Colonic mucosa (tissue), 4 donors: ENCODE measurements around the gene PRRC1. TPM values are rescaled to one million over a fixed set of nuclear protein-coding genes. Genes with fewer than 3 reads are reported as not detected.
"Not testable (repeated sequence)": the region's sequence is repeated elsewhere in the genome, so short reads cannot be mapped to it uniquely, and the experiment has no call there.

Experiments
- DNase-seq: peaks from one replicate; pipeline ENCODE4 v3.0.0-alpha.2; 2020
- H3K27ac ChIP-seq: fragments of 200-600 bp; one replicate; pipeline ENCODE4 v1.8.0; 2021
- H3K27me3 ChIP-seq: fragments of 200-600 bp; one replicate; pipeline ENCODE4 v1.8.0; 2021
- H3K36me3 ChIP-seq: fragments of 200-600 bp; one replicate; pipeline ENCODE4 v1.8.0; 2021
- H3K4me1 ChIP-seq: fragments of 200-600 bp; one replicate; pipeline ENCODE4 v1.8.0; 2021; ENCODE audit warnings: mild to moderate bottlenecking
- H3K4me3 ChIP-seq: fragments of 200-600 bp; one replicate; pipeline ENCODE4 v1.8.0; 2021
- H3K9ac ChIP-seq, 2 donors: one replicate each; pipeline ENCODE4 v1.7.0; 2013; ENCODE audit warnings: control low read depth in 2 of 2, low read depth in 2 of 2, low read length in 2 of 2
- H3K9me3 ChIP-seq: fragments of 200-600 bp; one replicate; pipeline ENCODE4 v1.8.0; 2021
- intact Hi-C: fragments of 100-400 bp; cut with DNase I; formaldehyde crosslinking; loops from one replicate; pipeline ENCODE4 v1.14.1; 2022
- total RNA-seq, 2 donors: library from RNA; stranded (reverse); fragmentation: NEBNext Ultra II Directional in 1 of 2; extraction: Animal tissue kit (Norgen Biotek cat#: 25700) in 1 of 2; gene quantifications; one replicate each; pipeline ENCODE4 v1.2.1, GENCODE V29; 2021
- TF ChIP-seq, protein P1 (sequence below): fragments of 200-600 bp; IDR thresholded peaks from one replicate; pipeline ENCODE4 v1.8.0; 2022; ENCODE audit warnings: antibody characterized with exemption, mild to moderate bottlenecking
- donor health status: healthy.
- donor health status: DM: no; HTN: no; CAD: no.
- donor health status: DM: no; HTN: no; CAD: no.

PRRC1 gene
- total RNA-seq, 2 donors from 2014 or later = 73.0 to 79.9 TPM

DNA sequence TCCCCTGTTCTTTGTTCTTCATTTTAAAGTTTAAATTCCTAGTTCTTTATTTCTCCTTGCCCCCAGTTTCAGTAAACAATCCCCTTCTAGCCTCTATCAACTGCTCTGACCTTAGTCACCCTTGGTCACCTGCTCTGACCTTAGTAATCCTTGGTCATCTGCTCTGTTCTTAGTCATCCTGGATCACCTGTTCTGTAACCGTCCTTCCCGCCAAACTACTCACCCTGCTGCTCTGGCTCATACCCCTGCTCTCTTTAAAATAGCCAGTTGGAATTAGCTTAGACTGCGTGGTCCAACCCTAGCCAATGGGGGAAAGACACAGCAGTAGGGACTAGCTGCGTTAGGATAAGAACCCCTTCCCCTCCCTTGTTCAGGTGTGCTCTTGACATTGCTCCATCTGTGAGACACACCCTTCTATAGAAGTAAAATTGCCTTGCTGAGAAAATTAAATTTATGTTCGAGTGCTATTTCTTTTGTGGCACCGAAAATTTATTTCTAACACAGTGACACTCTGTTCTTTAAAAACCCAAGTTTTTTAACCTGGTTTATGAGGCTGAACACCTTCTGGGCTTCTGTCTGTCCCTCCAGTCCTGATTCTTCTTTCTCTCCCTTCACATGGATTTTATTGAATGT, 3.8 kb downstream of the PRRC1 start:
- TF ChIP-seq, protein P1, sequence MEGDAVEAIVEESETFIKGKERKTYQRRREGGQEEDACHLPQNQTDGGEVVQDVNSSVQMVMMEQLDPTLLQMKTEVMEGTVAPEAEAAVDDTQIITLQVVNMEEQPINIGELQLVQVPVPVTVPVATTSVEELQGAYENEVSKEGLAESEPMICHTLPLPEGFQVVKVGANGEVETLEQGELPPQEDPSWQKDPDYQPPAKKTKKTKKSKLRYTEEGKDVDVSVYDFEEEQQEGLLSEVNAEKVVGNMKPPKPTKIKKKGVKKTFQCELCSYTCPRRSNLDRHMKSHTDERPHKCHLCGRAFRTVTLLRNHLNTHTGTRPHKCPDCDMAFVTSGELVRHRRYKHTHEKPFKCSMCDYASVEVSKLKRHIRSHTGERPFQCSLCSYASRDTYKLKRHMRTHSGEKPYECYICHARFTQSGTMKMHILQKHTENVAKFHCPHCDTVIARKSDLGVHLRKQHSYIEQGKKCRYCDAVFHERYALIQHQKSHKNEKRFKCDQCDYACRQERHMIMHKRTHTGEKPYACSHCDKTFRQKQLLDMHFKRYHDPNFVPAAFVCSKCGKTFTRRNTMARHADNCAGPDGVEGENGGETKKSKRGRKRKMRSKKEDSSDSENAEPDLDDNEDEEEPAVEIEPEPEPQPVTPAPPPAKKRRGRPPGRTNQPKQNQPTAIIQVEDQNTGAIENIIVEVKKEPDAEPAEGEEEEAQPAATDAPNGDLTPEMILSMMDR = no peak
- Histone ChIP-seq H3K4me1 (no peaks in the 10 kb centered on the region), H3K9ac (no peak overlapping the region), H3K4me3 (no peak overlapping the region), H3K36me3 (no peaks in the 10 kb centered on the region), H3K9me3 (no peaks in the 10 kb centered on the region), H3K27ac (no peak overlapping the region), H3K27me3 (no peaks in the 10 kb centered on the region)
- intact Hi-C loops = no loop called here
- no peak for DNase-seq

DNA sequence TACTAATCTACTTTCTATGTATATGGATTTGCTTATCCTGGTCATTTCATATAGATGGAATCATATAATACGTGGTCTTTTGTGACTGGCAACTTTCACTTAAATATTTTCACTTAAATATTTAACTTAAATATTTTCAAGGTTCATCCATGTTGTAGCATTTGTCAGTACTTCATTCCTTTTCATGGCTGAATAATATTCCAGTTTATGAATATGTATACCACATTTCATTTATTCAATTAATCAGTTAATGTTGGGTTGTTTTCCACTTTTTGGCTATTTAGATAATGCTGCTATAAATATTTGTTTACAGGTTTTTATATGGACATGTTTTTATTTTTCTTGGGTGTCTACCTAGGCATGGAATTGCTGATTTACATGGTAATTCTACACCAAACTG, 7.7 kb downstream of the PRRC1 start:
- Histone ChIP-seq H3K9me3 (no peaks in the 10 kb centered on the region), H3K9ac (no peak overlapping the region), H3K27ac (no peak overlapping the region), H3K4me1 (no peaks in the 10 kb centered on the region), H3K4me3 (no peak overlapping the region), H3K27me3 (no peaks in the 10 kb centered on the region), H3K36me3 (peaks cover 4% of the 10 kb centered on the region)
- intact Hi-C loops = no loop called here
- no peak for DNase-seq
- TF ChIP-seq, protein P1 = no peak

DNA sequence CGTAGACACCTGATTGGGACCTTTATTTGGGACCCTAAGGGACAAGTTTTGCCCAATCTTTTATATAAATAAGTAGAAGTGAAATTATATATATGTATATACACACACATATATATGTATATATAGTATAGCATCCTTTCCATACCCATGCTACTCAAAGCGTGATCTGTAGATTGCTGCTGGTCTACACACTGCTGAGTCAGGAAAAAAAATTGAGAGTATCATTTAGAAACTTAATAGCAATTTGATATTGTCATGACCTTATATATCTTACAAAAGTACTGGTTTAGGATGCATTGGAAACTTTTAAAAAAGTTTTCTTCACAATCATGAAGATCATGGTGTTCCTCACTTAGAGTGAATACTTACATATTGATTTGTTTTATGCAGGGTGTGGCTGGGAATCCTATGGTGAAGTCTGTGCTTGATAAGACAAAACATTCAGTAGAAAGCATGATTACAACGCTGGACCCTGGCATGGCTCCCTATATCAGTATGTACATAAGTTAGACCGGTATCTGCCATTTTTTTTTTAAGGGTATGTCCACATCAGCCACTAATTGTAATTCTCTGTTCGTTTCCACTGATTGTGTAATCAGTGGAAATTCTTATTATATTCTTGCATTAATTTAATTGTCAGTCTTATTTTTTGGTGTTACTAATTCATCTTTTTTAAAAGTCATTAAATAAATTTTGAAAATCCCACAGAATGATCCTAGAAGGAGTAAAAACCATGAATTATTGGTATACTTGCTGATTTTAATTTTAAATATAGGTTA, 12.7 kb downstream of the PRRC1 start:
- no peak for DNase-seq
- intact Hi-C loops = no loop called here
- no peak overlapping the region for H3K27ac ChIP-seq
- H3K9me3 ChIP-seq = no peaks in the 10 kb centered on the region
- no peaks in the 10 kb centered on the region for H3K4me1 ChIP-seq
- no peak overlapping the region for H3K4me3 ChIP-seq
- no peaks in the 10 kb centered on the region for H3K27me3 ChIP-seq
- TF ChIP-seq, protein P1 = no peak
- peaks cover 13% of the 10 kb centered on the region for H3K36me3 ChIP-seq
- H3K9ac ChIP-seq = no peak overlapping the region

DNA sequence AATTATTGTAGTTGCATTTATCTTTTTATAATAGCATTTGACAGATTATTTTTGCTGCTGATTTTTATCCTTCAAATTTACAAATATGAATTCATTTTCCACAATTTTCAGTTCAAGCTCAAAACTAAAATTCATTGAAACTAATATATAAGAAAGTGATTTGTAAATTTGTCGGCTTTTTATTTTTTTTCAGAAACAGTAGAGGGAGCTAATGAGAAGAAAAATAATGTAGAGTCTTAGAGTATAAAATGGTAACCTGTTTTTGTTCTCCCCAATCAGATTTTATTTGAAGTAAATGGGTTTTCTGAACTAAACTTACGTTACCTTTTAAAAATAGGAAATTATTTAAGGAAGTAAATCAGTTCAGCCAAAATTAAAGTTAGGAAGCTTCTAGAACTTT, 19.2 kb downstream of the PRRC1 start:
- Histone ChIP-seq H3K9me3 (no peaks in the 10 kb centered on the region), H3K4me1 (no peaks in the 10 kb centered on the region), H3K27me3 (no peaks in the 10 kb centered on the region), H3K36me3 (peaks cover 25% of the 10 kb centered on the region), H3K27ac (no peak overlapping the region), H3K4me3 (no peak overlapping the region), H3K9ac (no peak overlapping the region)
- no peak for DNase-seq
- TF ChIP-seq, protein P1 = no peak
- intact Hi-C loops = no loop called here

DNA sequence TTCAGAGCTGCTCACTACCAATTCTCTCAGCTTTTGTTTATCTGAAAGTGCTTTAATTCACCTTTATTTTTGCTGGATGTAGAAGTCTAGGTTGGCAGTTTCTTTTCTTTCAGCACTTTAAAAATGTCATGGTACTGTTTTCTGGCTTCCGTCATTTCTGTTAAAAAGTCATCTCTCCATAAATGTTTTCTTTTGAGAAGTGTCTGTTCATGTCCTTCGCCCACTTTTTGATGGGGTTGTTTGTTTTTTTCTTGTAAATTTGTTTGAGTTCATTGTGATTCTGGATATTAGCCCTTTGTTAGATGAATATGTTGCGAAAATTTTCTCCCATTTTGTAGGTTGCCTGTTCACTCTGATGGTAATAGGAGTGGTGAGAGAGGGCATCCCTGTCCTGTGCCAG, 23.1 kb downstream of the PRRC1 start:
- intact Hi-C loops, H3K9me3 ChIP-seq, H3K9ac ChIP-seq, H3K4me3 ChIP-seq, DNase-seq, H3K4me1 ChIP-seq, H3K27ac ChIP-seq, H3K27me3 ChIP-seq: not testable (repeated sequence)
- H3K36me3 ChIP-seq = peaks cover 16% of the 10 kb centered on the region

DNA sequence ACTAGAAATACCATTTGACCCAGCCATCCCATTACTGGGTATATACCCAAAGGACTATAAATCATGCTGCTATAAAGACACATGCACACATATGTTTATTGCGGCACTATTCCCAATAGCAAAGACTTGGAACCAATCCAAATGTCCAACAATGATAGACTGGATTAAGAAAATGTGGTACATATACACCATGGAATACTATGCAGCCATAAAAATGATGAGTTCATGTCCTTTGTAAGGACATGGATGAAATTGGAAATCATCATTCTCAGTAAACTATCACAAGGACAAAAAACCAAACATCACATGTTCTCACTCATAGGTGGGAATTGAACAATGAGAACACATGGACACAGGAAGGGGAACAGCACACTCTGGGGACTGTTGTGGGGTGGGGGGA, 27.8 kb downstream of the PRRC1 start:
- H3K27me3 ChIP-seq, H3K4me3 ChIP-seq, H3K4me1 ChIP-seq, DNase-seq, H3K36me3 ChIP-seq, intact Hi-C loops, H3K27ac ChIP-seq, H3K9ac ChIP-seq, H3K9me3 ChIP-seq: not testable (repeated sequence)
